H1 (cell line): ENCODE data around the gene KCTD4. TPM values are rescaled to one million over a fixed set of nuclear protein-coding genes. Genes with fewer than 3 reads are reported as not detected.

Experiments used
- BACH1 ChIP-seq: IDR thresholded peaks from 2 replicates; pipeline ENCODE4 v1.6.1; 2012; ENCODE audit warnings: low read length, improper control_type of control experiment
- EZH2 ChIP-seq: fragments of 200-600 bp; sonication (generic); IDR thresholded peaks from 2 replicates; pipeline ENCODE4 v1.7.1; 2012; ENCODE audit warnings: low read depth, mild to moderate bottlenecking, moderate library complexity, low read length, inconsistent platforms; ENCODE audit not compliant: severe bottlenecking
- JUND ChIP-seq: IDR thresholded peaks from 2 replicates; pipeline ENCODE4 v1.6.1; 2011; ENCODE audit warnings: mild to moderate bottlenecking, improper control_type of control experiment, low read length
- KDM5A ChIP-seq: fragments of 200-600 bp; IDR thresholded peaks from 2 replicates; pipeline ENCODE4 v1.7.1; 2012; ENCODE audit warnings: mild to moderate bottlenecking, low read length, inconsistent platforms, mixed read lengths
- POLR2A ChIP-seq, 2 experiments: IDR thresholded peaks; 1 replicate in 1 of 2; 2 replicates in 1 of 2; pipeline ENCODE4 v1.6.1; 2011; ENCODE audit warnings: low read depth in 2 of 2, low read length in 2 of 2, mild to moderate bottlenecking in 2 of 2; ENCODE audit errors: control extremely low read depth in 1 of 2
- SP4 ChIP-seq: IDR thresholded peaks from 2 replicates; pipeline ENCODE4 v1.6.1; 2012; ENCODE audit warnings: low read length, inconsistent platforms
- USF2 ChIP-seq: IDR thresholded peaks from 2 replicates; pipeline ENCODE4 v1.6.1; 2011; ENCODE audit warnings: low read length, improper control_type of control experiment
- YY1 ChIP-seq: IDR thresholded peaks from 2 replicates; pipeline ENCODE4 v1.6.1; 2011; ENCODE audit warnings: low read depth, mild to moderate bottlenecking, low read length
- polyA plus RNA-seq, 7 experiments: library from polyadenylated mRNA; depleted of rRNA in 3 of 7; stranded (reverse) in 5 of 7; unstranded in 2 of 7; fragments of >200 nt in 5 of 7; fragments of 200-250 nt in 2 of 7; gene quantifications; 1 replicate in 5 of 7; 2 replicates in 1 of 7; 4 replicates in 1 of 7; pipeline versions ENCODE4 v1.2.1 to v1.2.3, GENCODE V29; 2011 to 2013; ENCODE audit warnings: missing spikeins in 2 of 7, mixed read lengths in 2 of 7
- total RNA-seq: library from RNA; stranded (reverse); fragmentation: NEBNext Ultra II Directional; extraction: Animal tissue kit (Norgen Biotek cat#: 25700); gene quantifications from 2 replicates; pipeline ENCODE4 v1.2.1, GENCODE V29; 2021

The KCTD4 gene
- total and polyA plus RNA-seq, 2 of the 8 experiments (the other 6 are each of a cell fraction or from before 2014, with no cell fraction given): not detected

GRCh38 chr13:45178349-45179162 is 22.3 kb downstream of the KCTD4 start (continued):
- no peak for TF ChIP-seq POLR2A (IDR thresholded peaks at IDR 0.05; ENCODE audit: control extremely low read depth in 1 of 2, low read depth in 2 of 2, low read length in 2 of 2)
- TF ChIP-seq USF2: no peak
- TF ChIP-seq BACH1: no peak
- TF ChIP-seq SP4: no peak
- TF ChIP-seq JUND: no peak
- no peak for TF ChIP-seq KDM5A
- no peak for TF ChIP-seq YY1
- no peak for TF ChIP-seq EZH2
